IMR-90 (cell line): ENCODE results near the gene DNAH6. TPM values are rescaled to one million over a fixed set of nuclear protein-coding genes. Genes with fewer than 3 reads are reported as not detected.

Source experiments
- ATAC-seq: fragments of 200-7000 bp; cut with Tn5 transposase; 2 replicates; pipeline ENCODE4 v1.9.1; 2020; ENCODE audit warnings: low read depth, mild to moderate bottlenecking, moderate library complexity
- BruUV-seq: library from RNA; stranded (reverse); fragments of 400-500 nt; replicated peaks from 2 replicates; lab custom pipeline; 2021; lab: Mats Ljungman, UMichigan
- CTCF ChIA-PET: fragments of 300-600 bp; formaldehyde crosslinking; extraction: SDS; loops from one replicate; lab custom pipeline; 2021; ENCODE audit warnings: antibody characterized with exemption; lab: Yijun Ruan, JAX
- POLR2A ChIA-PET: fragments of 300-600 bp; sonication (Branson Sonifier 250); formaldehyde crosslinking; loops from one replicate; lab custom pipeline; 2022; ENCODE audit warnings: antibody characterized with exemption; ENCODE audit not compliant: unreplicated experiment; lab: Charles Lee
- DNase-seq: peaks from one replicate; pipeline ENCODE4 v3.0.0; 2013
- H2AFZ ChIP-seq: replicated peaks from 2 replicates; pipeline ENCODE3; 2013; ENCODE audit warnings: low read length, mild to moderate bottlenecking; ENCODE audit not compliant: poor library complexity
- H2AK5ac ChIP-seq: 2 replicates; pipeline ENCODE4 v1.6.1; 2013; ENCODE audit warnings: low read depth, low read length, inconsistent platforms
- H2AK9ac ChIP-seq: replicated peaks from 2 replicates; pipeline ENCODE3; 2013; ENCODE audit warnings: mild to moderate bottlenecking, low read depth, low read length, moderate library complexity; ENCODE audit not compliant: poor library complexity
- H2BK120ac ChIP-seq: 2 replicates; pipeline ENCODE4 v1.6.1; 2013; ENCODE audit warnings: low read depth, low read length, inconsistent platforms
- H2BK15ac ChIP-seq: 3 replicates; pipeline ENCODE4 v1.6.1; 2013; ENCODE audit warnings: low read depth, low read length, inconsistent platforms
- H2BK20ac ChIP-seq: 2 replicates; pipeline ENCODE4 v1.6.1; 2013; ENCODE audit warnings: low read depth, mild to moderate bottlenecking, inconsistent platforms, low read length, moderate library complexity
- H2BK5ac ChIP-seq: 2 replicates; pipeline ENCODE4 v1.6.1; 2013; ENCODE audit warnings: mild to moderate bottlenecking, low read depth, low read length, inconsistent platforms; ENCODE audit not compliant: poor library complexity, severe bottlenecking
- H3K14ac ChIP-seq: replicated peaks from 2 replicates; pipeline ENCODE4 v1.6.1; 2013; ENCODE audit warnings: low read depth, low read length, inconsistent platforms
- H3K18ac ChIP-seq: 2 replicates; pipeline ENCODE4 v1.6.1; 2013; ENCODE audit warnings: low read depth, low read length, control low read depth
- H3K23ac ChIP-seq: 2 replicates; pipeline ENCODE4 v1.6.1; 2013; ENCODE audit warnings: low read depth, low read length, inconsistent platforms
- H3K27ac ChIP-seq: 2 replicates; pipeline ENCODE4 v1.5.1; 2013; ENCODE audit warnings: mild to moderate bottlenecking, control low read depth, low read length; ENCODE audit not compliant: insufficient read depth
- H3K27me3 ChIP-seq: 2 replicates; pipeline ENCODE4 v1.6.1; 2013; ENCODE audit warnings: low read length; ENCODE audit not compliant: control insufficient read depth, insufficient read depth
- H3K36me3 ChIP-seq: 2 replicates; pipeline ENCODE4 v1.6.1; 2013; ENCODE audit warnings: low read length, mixed read lengths; ENCODE audit not compliant: control insufficient read depth, insufficient read depth
- H3K4ac ChIP-seq: 2 replicates; pipeline ENCODE4 v1.6.1; 2013; ENCODE audit warnings: low read depth, low read length, inconsistent platforms
- H3K4me1 ChIP-seq: 2 replicates; pipeline ENCODE4 v1.6.1; 2013; ENCODE audit warnings: low read length, mixed read lengths; ENCODE audit not compliant: control insufficient read depth, insufficient read depth
- H3K4me2 ChIP-seq: 2 replicates; pipeline ENCODE4 v1.6.1; 2013; ENCODE audit warnings: low read depth, mild to moderate bottlenecking, control low read depth, low read length, moderate library complexity
- H3K4me3 ChIP-seq: 2 replicates; pipeline ENCODE4 v1.5.1; 2013; ENCODE audit warnings: low read depth, mild to moderate bottlenecking, control low read depth, low read length, moderate library complexity; ENCODE audit not compliant: insufficient read depth
- H3K56ac ChIP-seq: 2 replicates; pipeline ENCODE4 v1.6.1; 2013; ENCODE audit warnings: low read length, inconsistent platforms; ENCODE audit not compliant: insufficient read depth; ENCODE audit errors: extremely low read depth
- H3K79me1 ChIP-seq, 2 experiments: 2 replicates each; pipeline ENCODE4 v1.6.1; 2013; ENCODE audit warnings: low read length in 2 of 2, inconsistent platforms in 1 of 2, low read depth in 1 of 2
- H3K9ac ChIP-seq: 2 replicates; pipeline ENCODE4 v1.6.1; 2013; ENCODE audit warnings: low read depth, low read length, control low read depth
- H3K9me1 ChIP-seq: 2 replicates; pipeline ENCODE4 v1.6.1; 2013; ENCODE audit warnings: low read length, inconsistent platforms; ENCODE audit not compliant: insufficient read depth
- H3K9me3 ChIP-seq: 2 replicates; pipeline ENCODE4 v1.6.1; 2013; ENCODE audit warnings: low read length; ENCODE audit not compliant: control insufficient read depth, insufficient read depth
- H4K20me1 ChIP-seq: 2 replicates; pipeline ENCODE4 v1.6.1; 2013; ENCODE audit warnings: low read length, inconsistent platforms; ENCODE audit not compliant: insufficient read depth
- H4K5ac ChIP-seq: 2 replicates; pipeline ENCODE4 v1.6.1; 2013; ENCODE audit warnings: mild to moderate bottlenecking, low read depth, low read length, control low read depth
- H4K8ac ChIP-seq, 2 experiments: 2 replicates each; pipeline ENCODE4 v1.6.1; 2013; ENCODE audit warnings: low read depth in 2 of 2, low read length in 2 of 2, control low read depth in 1 of 2, inconsistent platforms in 1 of 2
- H4K91ac ChIP-seq: 2 replicates; pipeline ENCODE4 v1.6.1; 2013; ENCODE audit warnings: low read depth, low read length, inconsistent platforms; ENCODE audit not compliant: insufficient read depth
- SMC3 ChIP-seq: fragments of 150-350 bp; IDR thresholded peaks from 2 replicates; pipeline ENCODE4 v1.6.1; 2016; ENCODE audit warnings: low read depth, mild to moderate bottlenecking, antibody characterized with exemption, low read length, moderate library complexity
- WGBS, 2 experiments: methylation state at CpG; one replicate each; pipeline versions ENCODE4 v1.1.5 to v1.1.7; 2013; ENCODE audit warnings: missing lambda C conversion rate in 2 of 2; ENCODE audit not compliant: insufficient read length in 1 of 2; ENCODE audit errors: extremely low coverage in 2 of 2; 5-methylcytosine and 5-hydroxymethylcytosine counted together
- dilution Hi-C: fragments of 300-500 bp; cut with HindIII; formaldehyde crosslinking; loops from one replicate; pipeline ENCODE4 v1.14.3; 2018; ENCODE audit warnings: low sequenced_read_pairs; ENCODE audit not compliant: unreplicated experiment
- in situ Hi-C: fragments of 300-500 bp; cut with MboI; formaldehyde crosslinking; loops from 3 replicates; pipeline ENCODE4 v1.14.3; 2019; ENCODE audit warnings: low sequenced_read_pairs, inconsistent platforms, mixed read lengths
- intact Hi-C: fragments of 100-400 bp; cut with micrococcal nuclease; formaldehyde crosslinking; loops from 2 replicates; pipeline ENCODE4 v1.10.0; 2022
- polyA plus RNA-seq, 3 experiments: library from polyadenylated mRNA; depleted of rRNA; stranded (reverse); fragments of >200 nt; gene quantifications; 2 replicates each; pipeline ENCODE4 v1.2.3, GENCODE V29; 2012; ENCODE audit warnings: low replicate concordance in 1 of 3
- total RNA-seq: library from RNA; depleted of rRNA; stranded (reverse); fragments of >200 nt; gene quantifications from 2 replicates; pipeline ENCODE4 v1.2.3, GENCODE V29; 2012

Gene DNAH6
- total and polyA plus RNA-seq, 2 of the 4 experiments (the other 2 are of a cell fraction): under 0.01 to 0.07 TPM

DNA sequence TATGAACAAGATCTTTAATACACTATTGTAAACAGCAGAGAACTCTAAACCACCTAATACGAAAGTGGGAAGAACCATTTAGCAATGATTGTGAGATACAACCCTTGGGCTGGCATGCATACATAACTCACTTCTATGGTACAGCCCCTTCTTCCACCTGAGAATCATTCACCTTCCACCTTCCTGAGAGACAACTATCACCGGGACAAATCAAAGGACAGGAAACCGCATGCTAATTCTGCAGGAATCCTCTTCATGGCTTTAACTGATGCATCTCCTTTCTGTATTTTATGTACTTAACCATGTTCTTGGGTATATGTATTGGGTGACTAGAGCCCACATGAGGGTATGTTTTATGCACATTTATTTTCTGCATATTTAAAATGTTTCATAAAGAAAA is 241.3 kb downstream of the DNAH6 start:
- Histone ChIP-seq H3K9me3 (no peaks in the 10 kb centered on the region), H3K4ac (no peak overlapping the region), H2BK5ac (no peak overlapping the region), H4K91ac (no peak overlapping the region), H3K79me1 (no peaks in the 10 kb centered on the region), H3K9me1 (no peaks in the 10 kb centered on the region), H3K4me2 (no peak overlapping the region), H4K8ac (no peak overlapping the region), H2BK20ac (no peak overlapping the region), H2AFZ (no peak overlapping the region), H2BK15ac (no peak overlapping the region), H3K27ac (no peak overlapping the region), H3K56ac (no peak overlapping the region), H3K9ac (no peak overlapping the region), H3K18ac (no peak overlapping the region), H3K27me3 (no peaks in the 10 kb centered on the region), H2AK5ac (no peak overlapping the region), H3K4me1 (no peaks in the 10 kb centered on the region), H4K20me1 (no peaks in the 10 kb centered on the region), H3K36me3 (no peaks in the 10 kb centered on the region), H2BK120ac (no peak overlapping the region), H3K14ac (no peak overlapping the region), H4K5ac (no peak overlapping the region), H3K23ac (no peak overlapping the region), H3K4me3 (no peak overlapping the region), H2AK9ac (no peak overlapping the region)
- no CpG with 5 or more reads among the region's 3 CpGs for WGBS, 2 experiments
- DNase-seq (no peak), ATAC-seq (no peak)
- dilution Hi-C loops: no loop called here
- in situ Hi-C loops: no loop called here
- ChIA-PET CTCF (no interaction called here), POLR2A (no interaction called here)
- no TSS peak for BruUV-seq
- intact Hi-C loops: no loop called here
- TF ChIP-seq SMC3: no peak
